Motor neuron (in vitro differentiated cells): Measurements from ENCODE around the gene UTP18. TPM values are rescaled to one million over a fixed set of nuclear protein-coding genes. Genes with fewer than 3 reads are reported as not detected.

Source experiments
- ATAC-seq, 8 experiments: fragments of 200-7000 bp; cut with Tn5 transposase; replicated peaks in 6 of 8; 2 replicates each; pipeline ENCODE4 v1.8.0; 2021; ENCODE audit warnings: mild to moderate bottlenecking in 8 of 8, moderate library complexity in 8 of 8
- H3K27ac ChIP-seq, 2 donors: fragments of 250-450 bp; sonication (Bioruptor Pico); 2 replicates each; pipeline ENCODE4 v1.9.0; 2021; ENCODE audit warnings: antibody characterized with exemption in 2 of 2, mild to moderate bottlenecking in 2 of 2, moderate library complexity in 1 of 2
- H3K4me1 ChIP-seq, 2 donors: fragments of 250-450 bp; sonication (Bioruptor Pico); replicated peaks in 1 of 2; 2 replicates each; pipeline ENCODE4 v1.6.1; 2021; ENCODE audit warnings: antibody characterized with exemption in 2 of 2, mild to moderate bottlenecking in 2 of 2, moderate library complexity in 1 of 2
- H3K4me3 ChIP-seq, 5 donors: fragments of 250-450 bp; sonication (Bioruptor Pico); 2 replicates each; pipeline ENCODE4 v1.9.0; 2021; ENCODE audit warnings: antibody characterized with exemption in 5 of 5, mild to moderate bottlenecking in 5 of 5, moderate library complexity in 4 of 5
- WGBS, 10 experiments: fragments of 450-650 bp; shearing (Covaris generic); methylation state at CpG; one replicate each; pipeline ENCODE4 v1.0.0; 2022; 5-methylcytosine and 5-hydroxymethylcytosine counted together
- in situ Hi-C, 9 experiments: fragments of 400-800 bp; cut with MboI; loops; one replicate each; pipeline ENCODE4 v1.15.0; 2021; ENCODE audit warnings: low sequenced_read_pairs in 9 of 9, low pct_unique_long_range_greater_than_20kb in 2 of 9; ENCODE audit not compliant: unreplicated experiment in 9 of 9
- total RNA-seq, 8 experiments: library from RNA; unstranded; fragments of 300-600 nt; gene quantifications; 2 replicates each; pipeline versions ENCODE4 v1.2.3 to v1.2.4, GENCODE V29; 2022

UTP18 gene
- total RNA-seq, 8 experiments from 2014 or later = 28.7 to 47.1 (median 37.6) TPM

DNA sequence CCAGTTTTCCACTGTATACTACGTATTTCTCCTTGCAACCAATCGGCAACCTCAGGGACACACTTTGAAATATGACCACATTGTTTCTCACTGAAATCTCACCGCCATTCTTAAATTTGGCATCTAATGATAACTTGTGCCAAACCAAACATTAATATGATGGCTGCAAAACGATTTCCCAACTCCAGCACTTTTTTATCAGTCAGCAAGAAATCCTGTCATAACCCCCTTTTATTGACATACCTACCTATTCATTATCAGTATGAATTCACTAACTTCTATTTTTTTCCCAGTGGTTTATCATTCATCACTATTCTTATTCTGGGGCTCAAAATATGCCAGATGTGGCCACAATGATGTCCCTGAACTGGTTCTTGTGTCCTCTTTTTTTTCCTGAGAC lies 16.3 kb upstream of the UTP18 start:
- 63 to 91% (median 82%) methylated on average over 2 to 4 of the region's 4 CpGs for WGBS, 10 experiments
- no peak for ATAC-seq
- in situ Hi-C loops = no loop called here

GRCh38 chr17:51245535-51245934 lies 14.8 kb upstream of the UTP18 start:
- in situ Hi-C loops = no loop called here
- ATAC-seq = no peak
- Histone ChIP-seq H3K4me3 (no peak overlapping the region), H3K4me1 (no peaks in the 10 kb centered on the region), H3K27ac (no peak overlapping the region)
- 63 to 100% (median 100%) methylated on average over 1 of the region's 1 CpG; no CpG with 5 or more reads in 1 of the 10 experiments for WGBS, 10 experiments

More for the DNA sequence above, 16.3 kb upstream of the UTP18 start:
- no peak overlapping the region for H3K4me3 ChIP-seq
- no peaks in the 10 kb centered on the region for H3K4me1 ChIP-seq
- H3K27ac ChIP-seq = no peak overlapping the region

DNA sequence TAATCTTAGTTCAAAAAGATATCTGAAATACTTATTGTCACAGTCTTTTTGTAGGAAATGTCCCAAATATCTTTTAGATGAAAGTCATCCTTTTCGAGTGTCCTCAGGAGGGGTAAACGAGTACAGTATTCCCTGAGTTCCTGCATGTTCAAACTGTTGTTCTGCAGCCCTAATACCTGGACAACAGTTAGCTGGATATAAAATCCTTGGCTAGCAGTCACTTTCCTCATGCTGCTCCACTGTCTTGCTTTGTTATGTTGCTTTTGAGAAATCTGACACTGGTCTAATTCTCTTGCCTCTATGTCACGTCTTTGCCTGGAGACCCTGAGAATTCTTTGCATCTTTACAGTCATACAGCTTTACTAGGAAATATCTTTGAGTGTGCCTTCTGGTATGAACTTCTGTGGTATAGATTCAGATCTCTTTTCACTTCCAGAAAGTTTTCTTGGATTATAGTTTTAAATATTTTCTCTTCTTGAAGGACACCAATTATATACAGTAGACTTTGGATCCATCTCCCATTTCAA lies 10.0 kb upstream of the UTP18 start:
- H3K27ac ChIP-seq = no peak overlapping the region
- H3K4me3 ChIP-seq = no peak overlapping the region
- no peak for ATAC-seq
- WGBS, 10 experiments = 89 to 100% (median 100%) methylated on average over 1 to 3 of the region's 3 CpGs; no CpG with 5 or more reads in 4 of the 10 experiments
- H3K4me1 ChIP-seq = no peaks in the 10 kb centered on the region
- in situ Hi-C loops = no loop called here

GRCh38 chr17:51251010-51251409 lies 9.3 kb upstream of the UTP18 start:
- in situ Hi-C loops = no loop called here
- ATAC-seq = no peak
- H3K4me1 ChIP-seq = no peaks in the 10 kb centered on the region
- no peak overlapping the region for H3K4me3 ChIP-seq
- H3K27ac ChIP-seq = no peak overlapping the region

- Histone ChIP-seq H3K27ac (no peak overlapping the region), H3K4me3 (no peak overlapping the region), H3K4me1 (peaks cover 0 to 11% of the 10 kb centered on the region in 2 donors)
- ATAC-seq = no peak
- WGBS, 10 experiments = 70 to 100% (median 96%) methylated on average over 1 to 6 of the region's 6 CpGs
- in situ Hi-C loops = no loop called here
These were observed 4.7 kb upstream of the UTP18 start for GRCh38 chr17:51255673-51256072.

DNA sequence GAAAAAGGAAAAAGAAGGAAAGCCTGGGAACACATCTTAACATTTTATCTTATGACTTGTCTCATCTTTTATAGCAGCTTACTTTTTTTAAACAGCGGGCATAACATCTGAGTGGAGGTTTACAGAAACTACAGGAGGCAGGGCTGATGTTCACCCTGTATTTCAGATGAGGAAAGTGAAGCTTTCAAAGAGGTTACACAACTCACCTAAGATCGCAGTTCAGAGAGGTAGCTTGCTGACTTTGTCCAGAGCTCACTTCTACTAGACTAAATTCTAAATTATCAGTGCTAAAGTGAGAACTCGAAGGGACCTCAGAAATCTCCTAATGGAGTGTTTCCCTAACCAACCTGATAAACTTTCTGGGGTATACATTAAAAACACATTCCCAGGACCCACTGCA lies 4.2 kb upstream of the UTP18 start:
- peaks cover 0 to 11% of the 10 kb centered on the region in 2 donors for H3K4me1 ChIP-seq
- no peak overlapping the region for H3K4me3 ChIP-seq
- no peak overlapping the region for H3K27ac ChIP-seq
- 84 to 100% (median 94%) methylated on average over 1 to 3 of the region's 3 CpGs; no CpG with 5 or more reads in 3 of the 10 experiments for WGBS, 10 experiments
- no peak for ATAC-seq
- in situ Hi-C loops = no loop called here

DNA sequence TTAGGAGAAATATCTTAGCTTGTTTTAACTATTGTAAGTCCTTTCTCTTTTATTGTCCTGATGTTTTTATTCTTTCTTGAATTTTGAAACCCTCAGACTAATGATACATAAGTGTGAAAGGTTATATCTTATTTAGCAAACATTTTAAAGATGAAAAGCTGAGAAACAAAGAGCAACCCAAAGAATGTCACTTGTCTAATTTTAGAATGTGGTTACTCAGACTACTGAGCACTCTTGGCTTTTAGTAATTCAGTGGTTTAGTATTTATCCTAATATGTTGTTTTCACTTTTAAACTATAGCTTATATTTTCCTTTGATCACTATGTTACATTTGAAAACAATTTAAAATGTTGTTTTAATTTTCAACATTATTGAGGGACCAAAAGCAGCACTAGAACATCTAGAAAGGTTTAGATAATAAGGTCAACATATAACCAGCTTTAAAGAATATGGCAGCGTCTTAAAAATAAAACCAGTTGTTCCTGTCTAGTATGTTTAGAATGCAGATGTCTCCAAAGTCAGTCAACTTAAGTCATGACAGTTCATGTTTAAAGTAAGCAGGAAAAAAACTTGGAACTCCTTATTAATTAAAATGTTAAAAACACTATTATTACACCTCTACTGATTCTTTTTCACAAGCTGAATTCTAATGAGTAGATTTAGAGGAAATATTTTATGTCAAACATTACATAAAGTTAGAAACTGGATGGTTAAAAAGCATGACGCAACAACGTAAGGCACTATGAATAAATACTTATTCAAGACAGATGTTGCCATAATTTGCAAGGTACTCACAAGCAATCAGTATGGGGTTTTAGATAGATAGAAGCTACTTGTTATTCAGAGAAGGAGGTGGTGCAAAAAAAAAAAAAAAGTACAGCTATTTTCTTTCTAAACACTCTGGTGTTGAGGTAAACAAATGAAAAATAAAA lies 2.9 kb upstream of the UTP18 start:
- no peak overlapping the region for H3K27ac ChIP-seq
- in situ Hi-C loops = no loop called here
- H3K4me3 ChIP-seq = no peak overlapping the region

DNA sequence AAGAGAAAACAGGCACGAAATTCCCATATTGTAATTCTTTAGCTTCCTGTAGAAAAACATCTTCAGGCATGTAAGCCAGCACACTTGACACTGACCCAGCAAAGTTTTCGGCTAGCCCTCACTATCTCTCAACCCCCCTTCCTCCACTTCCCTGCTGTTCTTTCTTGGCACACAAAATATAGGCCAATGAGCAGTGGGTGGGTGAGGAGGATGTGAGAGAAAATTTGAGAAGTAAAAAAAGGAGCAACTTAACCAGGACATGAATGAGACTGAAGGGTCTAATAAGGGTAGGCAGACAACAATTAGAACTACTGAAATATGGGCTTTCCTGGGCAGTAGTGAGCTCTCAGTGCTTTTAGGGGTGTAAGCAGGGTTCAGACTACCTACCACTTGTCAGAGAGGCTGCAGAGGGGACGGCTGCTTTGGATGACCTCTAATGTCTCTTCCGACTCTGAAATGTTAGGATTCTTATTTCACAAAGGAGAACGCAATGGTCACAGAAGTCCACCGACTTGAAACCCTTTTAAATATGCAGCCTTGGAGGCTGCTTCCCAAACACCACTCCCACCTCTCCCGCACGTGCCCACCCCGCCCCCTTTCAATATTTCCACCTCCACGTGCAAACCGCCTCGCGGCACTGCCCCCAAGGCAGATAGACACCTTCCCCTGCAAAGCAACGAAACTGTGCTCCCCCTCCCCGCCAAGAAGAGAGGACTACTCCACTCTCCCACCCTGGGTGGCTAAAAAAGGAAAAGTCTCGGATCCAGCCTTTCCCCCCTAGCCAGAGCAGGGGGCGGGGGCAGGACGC lies 1.4 kb upstream of the UTP18 start:
- peak in 5 of 8 experiments; percentile 0 to 4 (median 1) for ATAC-seq
- in situ Hi-C loops = no loop called here
- peak overlapping the region; percentile 99 to 100 for H3K27ac ChIP-seq
- peaks cover 5 to 15% of the 10 kb centered on the region in 2 donors for H3K4me1 ChIP-seq
- WGBS, 10 experiments = 0 to 43% (median 6%) methylated on average over 1 to 9 of the region's 18 CpGs; no CpG with 5 or more reads in 2 of the 10 experiments
- peak overlapping the region; percentile 72 to 95 (median 86) for H3K4me3 ChIP-seq

More for the DNA sequence above, 2.9 kb upstream of the UTP18 start:
- no peak for ATAC-seq
- peaks cover 5 to 15% of the 10 kb centered on the region in 2 donors for H3K4me1 ChIP-seq
- WGBS, 10 experiments = 3 to 100% (median 83%) methylated on average over 1 to 3 of the region's 3 CpGs

- in situ Hi-C loops = no loop called here
- H3K4me3 ChIP-seq = peak within 1 kb of the TSS; percentile 72 to 95 (median 86)
- WGBS, 10 experiments = 0% methylated on average over 2 to 5 of the region's 42 CpGs; no CpG with 5 or more reads in 8 of the 10 experiments
- peaks cover 5 to 15% of the 10 kb centered on the region in 2 donors for H3K4me1 ChIP-seq
- peak; percentile 65 to 92 (median 88) for ATAC-seq
- peak within 1 kb of the TSS; percentile 99 to 100 for H3K27ac ChIP-seq
These were observed 646 bp upstream of the UTP18 start, which contains the start of gene MBTD1 for GRCh38 chr17:51259564-51260236. Gene MBTD1, minus strand, starts transcription at chr17:51260049. Its CDS starts 34,888 bp downstream, at chr17:51225161.

DNA sequence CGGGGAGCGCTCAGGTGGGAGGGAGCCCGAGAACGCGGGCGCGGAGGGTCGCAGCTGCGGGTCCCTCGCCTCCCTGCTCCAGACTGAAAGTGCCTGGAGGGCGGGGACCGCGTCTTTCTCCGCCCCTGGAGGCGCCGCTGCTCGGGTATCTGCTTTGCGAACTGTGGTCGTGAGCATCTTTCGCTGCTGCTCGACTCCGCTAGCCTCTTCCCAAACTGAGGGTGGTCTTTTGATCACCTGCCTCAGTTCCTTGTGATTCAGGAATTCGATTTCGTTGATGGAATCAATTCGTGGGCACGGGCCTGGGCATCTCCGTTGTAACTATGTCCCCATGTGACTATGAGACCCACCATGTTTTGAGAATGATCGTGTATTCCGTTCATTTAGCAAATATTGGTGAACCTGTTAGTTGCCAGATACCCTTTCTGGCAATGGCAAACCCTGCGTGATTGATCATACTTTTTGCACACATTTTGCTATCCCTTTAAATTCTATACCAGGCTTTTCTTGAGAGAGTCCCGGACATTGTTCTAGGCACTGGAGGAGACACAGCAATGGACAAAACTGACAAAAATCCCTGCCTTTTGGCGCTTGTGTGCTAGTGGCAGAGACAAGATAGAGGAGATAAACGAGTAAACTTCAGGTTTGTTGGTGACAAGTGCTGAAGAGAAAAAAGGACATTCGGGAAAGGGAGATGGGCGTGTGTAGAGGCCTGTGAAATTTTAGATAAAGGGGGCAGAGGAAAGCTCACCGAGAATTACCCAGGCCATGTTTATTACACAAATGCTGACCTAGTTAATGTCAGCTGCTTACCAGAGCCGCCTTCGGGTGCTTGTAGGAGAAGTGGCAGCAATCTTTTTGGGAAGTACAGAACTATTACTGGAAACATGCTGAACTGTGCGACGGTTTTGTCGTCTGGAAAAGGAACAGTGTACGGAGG lies 948 bp downstream of the UTP18 start:
- in situ Hi-C loops = no loop called here
- Histone ChIP-seq H3K4me1 (peaks cover 5 to 15% of the 10 kb centered on the region in 2 donors), H3K27ac (peak overlapping the region; percentile 99 to 100), H3K4me3 (peak overlapping the region; percentile 72 to 95 (median 86))
- 0 to 26% (median 17%) methylated on average over 3 to 19 of the region's 42 CpGs for WGBS, 10 experiments
- ATAC-seq = peak in 1 of 8 experiments; percentile 0

DNA sequence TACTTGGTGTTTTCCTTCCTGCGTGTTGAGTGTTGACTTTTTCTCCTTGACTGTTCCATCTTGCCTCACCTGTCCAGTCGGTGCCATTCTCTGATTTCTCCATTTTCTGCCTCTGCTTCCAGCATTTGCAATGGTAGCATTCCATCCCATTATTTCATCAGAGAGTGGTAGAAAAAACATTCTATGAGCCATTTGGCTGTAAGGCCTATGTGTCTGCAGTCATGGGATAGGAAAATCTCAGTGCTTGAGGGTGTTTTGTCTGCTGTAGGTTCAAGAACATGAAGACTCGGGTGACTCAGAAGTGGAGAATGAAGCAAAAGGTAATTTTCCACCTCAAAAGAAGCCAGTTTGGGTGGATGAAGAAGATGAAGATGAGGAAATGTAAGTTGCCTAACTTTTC lies 2.7 kb downstream of the UTP18 start:
- in situ Hi-C loops = no loop called here
- H3K4me3 ChIP-seq = no peak overlapping the region
- ATAC-seq = no peak
- WGBS, 10 experiments = 77 to 100% (median 100%) methylated on average over 1 to 3 of the region's 3 CpGs; no CpG with 5 or more reads in 2 of the 10 experiments
- H3K4me1 ChIP-seq = peaks cover 5 to 12% of the 10 kb centered on the region in 2 donors
- H3K27ac ChIP-seq = no peak overlapping the region
